ENCODE results near the gene MAP4K4.

MAP4K4 gene

GRCh38 chr2:101815739-101816391 lies 118.4 kb downstream of the MAP4K4 start:
- no peak for DNase-seq (ENCODE audit: low read depth)

GRCh38 chr2:101816598-101816997 lies 119.1 kb downstream of the MAP4K4 start:
- DNase-seq (ENCODE audit: low read depth), result no peak

GRCh38 chr2:101817481-101817880 lies 120.0 kb downstream of the MAP4K4 start:
- DNase-seq (ENCODE audit: low read depth), result no peak

GRCh38 chr2:101818531-101819451 lies 121.3 kb downstream of the MAP4K4 start:
- DNase-seq (ENCODE audit: low read depth), result no peak

GRCh38 chr2:101820519-101820918 lies 123.0 kb downstream of the MAP4K4 start:
- no peak for DNase-seq (ENCODE audit: low read depth)

GRCh38 chr2:101821059-101821805 lies 123.7 kb downstream of the MAP4K4 start:
- DNase-seq (ENCODE audit: low read depth), result no peak

GRCh38 chr2:101821828-101822458 lies 124.4 kb downstream of the MAP4K4 start:
- DNase-seq (ENCODE audit: low read depth), result no peak

GRCh38 chr2:101823347-101823791 lies 125.9 kb downstream of the MAP4K4 start:
- peak; percentile 48 for DNase-seq (ENCODE audit: low read depth)

- no peak for DNase-seq (ENCODE audit: low read depth)
Measured at GRCh38 chr2:101823859-101824258, 126.4 kb downstream of the MAP4K4 start.

GRCh38 chr2:101826716-101827115 lies 129.2 kb downstream of the MAP4K4 start:
- no peak for DNase-seq (ENCODE audit: low read depth)

GRCh38 chr2:101827246-101827645 lies 129.7 kb downstream of the MAP4K4 start:
- no peak for DNase-seq (ENCODE audit: low read depth)

- no peak for DNase-seq (ENCODE audit: low read depth)
Measured at GRCh38 chr2:101828257-101828656, 130.8 kb downstream of the MAP4K4 start.

GRCh38 chr2:101828673-101829334 lies 131.3 kb downstream of the MAP4K4 start:
- no peak for DNase-seq (ENCODE audit: low read depth)

GRCh38 chr2:101829429-101829828 lies 131.9 kb downstream of the MAP4K4 start:
- DNase-seq (ENCODE audit: low read depth), result no peak

- DNase-seq (ENCODE audit: low read depth), result no peak
Measured at GRCh38 chr2:101830146-101830545, 132.6 kb downstream of the MAP4K4 start.

- DNase-seq (ENCODE audit: low read depth), result no peak
Measured at GRCh38 chr2:101830555-101830954, 133.0 kb downstream of the MAP4K4 start.

GRCh38 chr2:101831351-101831865 lies 133.9 kb downstream of the MAP4K4 start:
- DNase-seq (ENCODE audit: low read depth), result peak; percentile 33

GRCh38 chr2:101832114-101832513 lies 134.6 kb downstream of the MAP4K4 start:
- DNase-seq (ENCODE audit: low read depth), result no peak

GRCh38 chr2:101833890-101834523 lies 136.5 kb downstream of the MAP4K4 start:
- no peak for DNase-seq (ENCODE audit: low read depth)

GRCh38 chr2:101837354-101837753 lies 139.8 kb downstream of the MAP4K4 start:
- no peak for DNase-seq (ENCODE audit: low read depth)

Measured in T follicular helper cell (primary cell).